ENCODE measurements around the gene NOL4L. TPM values are rescaled to one million over a fixed set of nuclear protein-coding genes. Genes with fewer than 3 reads are reported as not detected.

NOL4L gene
- total and polyA plus RNA-seq, 4 donors: 7.9 to 20.6 (median 12.2) TPM

DNA sequence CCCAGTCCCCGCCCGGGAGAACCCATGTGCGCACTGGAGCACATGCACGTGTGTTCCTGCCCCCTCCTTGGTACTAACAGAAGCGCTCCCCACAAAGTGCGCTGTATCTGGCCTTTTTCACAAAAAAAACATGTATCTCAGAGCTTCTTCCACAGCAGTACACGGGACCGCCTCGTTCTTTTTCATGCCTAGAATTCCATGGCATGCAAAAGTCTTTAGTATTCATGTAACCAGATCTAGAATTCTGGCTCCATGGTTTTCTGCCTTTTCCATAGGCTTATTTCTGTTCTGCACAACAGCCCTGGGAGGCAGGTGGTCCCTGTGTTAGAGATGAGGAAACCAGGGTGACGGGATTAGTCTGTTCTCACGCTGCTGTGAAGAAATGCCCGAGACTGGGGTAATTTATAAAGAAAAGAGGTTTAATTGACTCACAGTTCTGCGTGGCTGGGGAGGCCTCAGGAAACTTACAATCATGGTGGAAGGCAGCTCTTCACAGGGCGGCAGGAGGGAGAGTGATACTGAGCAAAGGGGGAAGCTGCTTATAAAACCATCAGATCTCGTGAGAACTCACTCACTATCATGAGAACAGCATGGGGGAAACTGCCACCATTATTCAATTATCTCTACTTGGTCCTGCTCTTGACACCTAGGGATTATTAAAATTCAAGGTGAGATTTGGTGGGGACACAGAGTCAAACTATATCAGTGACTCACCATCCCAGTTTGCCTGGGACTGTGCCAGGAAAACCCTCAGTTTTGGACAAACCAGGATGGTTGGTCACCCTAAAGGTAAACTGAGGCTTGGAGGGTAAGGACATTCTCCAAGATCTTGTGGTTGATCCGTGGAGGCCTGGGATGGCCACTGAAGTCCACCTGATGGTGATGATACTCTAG is 47.6 kb upstream of the NOL4L start:
- WGBS, 2 donors: 87 to 89% methylated on average over 16 of the region's 16 CpGs
- H3K36me3 ChIP-seq (ENCODE audit: control insufficient read depth in 4 of 4, insufficient read depth in 4 of 4, low read length in 4 of 4): no peaks in the 10 kb centered on the region
- no peaks in the 10 kb centered on the region for H3K9me3 ChIP-seq (ENCODE audit: control insufficient read depth in 4 of 4, insufficient read depth in 3 of 4, low read length in 3 of 4)
- TF ChIP-seq CTCF (IDR thresholded peaks at IDR 0.05; ENCODE audit: control extremely low read depth, extremely low read depth): no peak
- DNase-seq (no peak), ATAC-seq (ENCODE audit: insufficient read depth, low FRiP score) (no peak)
- H3K4me1 ChIP-seq (ENCODE audit: control insufficient read depth in 5 of 5, insufficient read depth in 5 of 5, low read length in 5 of 5): peaks cover 0 to 17% (median 6%) of the 10 kb centered on the region in 5 donors
- H3K27ac ChIP-seq (ENCODE audit: low read depth in 1 of 2, low read length in 1 of 2): no peak overlapping the region
- H3K27me3 ChIP-seq (ENCODE audit: control insufficient read depth in 3 of 3, insufficient read depth in 3 of 3, low read length in 2 of 3): no peaks in the 10 kb centered on the region
- no peak overlapping the region for H3K9ac ChIP-seq (ENCODE audit: insufficient read depth in 1 of 2, low read length in 2 of 2)
- no peak overlapping the region for H3K4me3 ChIP-seq

- H3K27me3 ChIP-seq (ENCODE audit: control insufficient read depth in 3 of 3, insufficient read depth in 3 of 3, low read length in 2 of 3): no peaks in the 10 kb centered on the region
- H3K36me3 ChIP-seq (ENCODE audit: control insufficient read depth in 4 of 4, insufficient read depth in 4 of 4, low read length in 4 of 4): no peaks in the 10 kb centered on the region
- no peaks in the 10 kb centered on the region for H3K9me3 ChIP-seq (ENCODE audit: control insufficient read depth in 4 of 4, insufficient read depth in 3 of 4, low read length in 3 of 4)
- H3K4me3 ChIP-seq: no peak overlapping the region
- peaks cover 0 to 24% (median 7%) of the 10 kb centered on the region in 5 donors for H3K4me1 ChIP-seq (ENCODE audit: control insufficient read depth in 5 of 5, insufficient read depth in 5 of 5, low read length in 5 of 5)
- no peak overlapping the region for H3K9ac ChIP-seq (ENCODE audit: insufficient read depth in 1 of 2, low read length in 2 of 2)
- no peak for ATAC-seq (ENCODE audit: insufficient read depth, low FRiP score)
- no peak for TF ChIP-seq CTCF (IDR thresholded peaks at IDR 0.05; ENCODE audit: control extremely low read depth, extremely low read depth)
- no peak overlapping the region for H3K27ac ChIP-seq (ENCODE audit: low read depth in 1 of 2, low read length in 1 of 2)
- no peak for DNase-seq
- 82 to 91% methylated on average over 9 of the region's 9 CpGs for WGBS, 2 donors
These were observed 46.9 kb upstream of the NOL4L start for GRCh38 chr20:32631933-32632460.

- H3K27me3 ChIP-seq (ENCODE audit: control insufficient read depth in 3 of 3, insufficient read depth in 3 of 3, low read length in 2 of 3): no peaks in the 10 kb centered on the region
- no peak for ATAC-seq (ENCODE audit: insufficient read depth, low FRiP score)
- DNase-seq: no peak
- H3K9ac ChIP-seq (ENCODE audit: insufficient read depth in 1 of 2, low read length in 2 of 2): no peak overlapping the region
- H3K9me3 ChIP-seq (ENCODE audit: control insufficient read depth in 4 of 4, insufficient read depth in 3 of 4, low read length in 3 of 4): no peaks in the 10 kb centered on the region
- H3K4me3 ChIP-seq: no peak overlapping the region
- WGBS, 2 donors: 95 to 96% methylated on average over 13 of the region's 13 CpGs
- H3K36me3 ChIP-seq (ENCODE audit: control insufficient read depth in 4 of 4, insufficient read depth in 4 of 4, low read length in 4 of 4): no peaks in the 10 kb centered on the region
- no peak overlapping the region for H3K27ac ChIP-seq (ENCODE audit: low read depth in 1 of 2, low read length in 1 of 2)
- H3K4me1 ChIP-seq (ENCODE audit: control insufficient read depth in 5 of 5, insufficient read depth in 5 of 5, low read length in 5 of 5): peaks cover 0 to 15% (median 5%) of the 10 kb centered on the region in 5 donors
- TF ChIP-seq CTCF (IDR thresholded peaks at IDR 0.05; ENCODE audit: control extremely low read depth, extremely low read depth): no peak
These were observed 44.7 kb upstream of the NOL4L start for GRCh38 chr20:32629813-32630212.

All from lung (tissue), 12 donors.